ENCODE measurements around the gene TMEM141. TPM values are rescaled to one million over a fixed set of nuclear protein-coding genes. Genes with fewer than 3 reads are reported as not detected.
A peak's percentile ranks its signal among the peaks of the same experiment; 100 is the strongest.
"Not testable (repeated sequence)": the region's sequence is repeated elsewhere in the genome, so short reads cannot be mapped to it uniquely, and the experiment has no call there.

The TMEM141 gene
- total and polyA plus RNA-seq, 4 donors: 38.9 to 76.9 (median 53.5) TPM

DNA sequence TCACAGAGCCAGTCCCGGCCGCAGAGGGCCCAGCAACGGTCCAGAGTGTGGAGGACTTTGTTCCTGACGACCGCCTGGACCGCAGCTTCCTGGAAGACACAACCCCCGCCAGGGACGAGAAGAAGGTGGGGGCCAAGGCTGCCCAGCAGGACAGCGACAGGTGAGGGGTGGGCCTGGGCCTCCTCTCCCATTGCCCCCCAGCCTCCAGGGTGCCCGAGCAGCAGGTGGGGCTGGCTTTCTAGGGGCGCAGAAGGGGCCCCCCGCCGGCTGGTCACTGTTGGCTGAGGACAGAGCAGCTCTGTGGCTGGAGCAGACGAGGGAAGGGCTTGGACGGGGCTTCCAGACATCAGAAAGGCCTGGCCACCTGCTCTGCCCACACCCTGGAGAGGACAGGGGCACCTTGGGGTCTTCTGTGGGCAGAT is 46.7 kb downstream of the TMEM141 start:
- peaks cover 81% of the 10 kb centered on the region for H3K36me3 ChIP-seq (ENCODE audit: control insufficient read depth, insufficient read depth, low read length)
- not testable (repeated sequence) for H3K9me3 ChIP-seq (ENCODE audit: control insufficient read depth, insufficient read depth, low read length); H3K4me3 ChIP-seq (ENCODE audit: low read depth, low read length); H3K27me3 ChIP-seq (ENCODE audit: control insufficient read depth, insufficient read depth, low read length); DNase-seq (ENCODE audit: low read depth in 4 of 6, low spot score in 6 of 6); H3K27ac ChIP-seq (ENCODE audit: low read depth, low read length)
- H3K4me1 ChIP-seq (ENCODE audit: control insufficient read depth, insufficient read depth, low read length): peaks cover 31% of the 10 kb centered on the region
- whole genome bisulfite sequencing (ENCODE audit: insufficient coverage): 88% methylated on average over 14 of the region's 15 CpGs

DNA sequence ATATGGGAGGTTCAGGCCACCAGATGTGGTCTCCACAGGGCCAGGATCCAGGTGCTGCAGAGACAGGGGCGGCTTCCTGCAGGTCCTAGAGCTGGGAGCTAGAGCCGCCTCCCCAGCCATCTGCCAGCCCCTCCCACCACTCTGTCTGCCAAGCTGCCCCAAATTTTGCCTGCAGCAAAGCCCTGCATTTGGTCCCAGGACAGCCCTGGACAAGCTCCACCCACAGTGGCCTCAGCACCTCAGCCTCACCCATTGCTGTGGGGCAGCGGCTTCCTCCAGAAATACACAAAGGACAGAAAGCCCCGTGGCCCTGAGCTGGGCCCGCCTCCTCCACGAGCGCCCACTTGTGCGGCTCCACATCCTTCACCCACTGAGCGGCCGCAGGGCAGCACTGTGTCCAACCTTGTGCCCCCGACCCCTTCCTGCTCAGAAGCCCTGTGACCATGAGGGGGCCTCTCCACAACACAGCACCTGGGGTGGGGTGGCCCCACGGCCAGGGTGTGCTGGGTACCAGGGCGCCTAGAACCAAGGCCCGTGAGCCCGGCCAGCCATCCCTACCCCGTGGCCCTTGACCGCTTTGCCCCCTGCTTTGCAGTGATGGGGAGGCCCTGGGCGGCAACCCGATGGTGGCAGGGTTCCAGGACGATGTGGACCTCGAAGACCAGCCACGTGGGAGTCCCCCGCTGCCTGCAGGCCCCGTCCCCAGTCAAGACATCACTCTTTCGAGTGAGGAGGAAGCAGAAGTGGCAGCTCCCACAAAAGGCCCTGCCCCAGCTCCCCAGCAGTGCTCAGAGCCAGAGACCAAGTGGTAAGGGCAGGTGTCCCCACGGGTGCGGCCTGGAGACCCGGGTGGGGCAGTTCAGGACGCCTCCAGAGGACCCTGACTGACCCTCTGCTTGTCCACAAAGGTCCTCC is 47.4 kb downstream of the TMEM141 start:
- H3K27ac ChIP-seq (ENCODE audit: low read depth, low read length): no peak overlapping the region
- no peak for DNase-seq (ENCODE audit: low read depth in 4 of 6, low spot score in 6 of 6)
- H3K4me3 ChIP-seq (ENCODE audit: low read depth, low read length): no peak overlapping the region
- WGBS (ENCODE audit: insufficient coverage): 85% methylated on average over 27 of the region's 29 CpGs
- H3K9me3 ChIP-seq (ENCODE audit: control insufficient read depth, insufficient read depth, low read length): no peaks in the 10 kb centered on the region
- peaks cover 38% of the 10 kb centered on the region for H3K4me1 ChIP-seq (ENCODE audit: control insufficient read depth, insufficient read depth, low read length)
- H3K27me3 ChIP-seq (ENCODE audit: control insufficient read depth, insufficient read depth, low read length): peaks cover 5% of the 10 kb centered on the region
- H3K36me3 ChIP-seq (ENCODE audit: control insufficient read depth, insufficient read depth, low read length): peaks cover 74% of the 10 kb centered on the region

DNA sequence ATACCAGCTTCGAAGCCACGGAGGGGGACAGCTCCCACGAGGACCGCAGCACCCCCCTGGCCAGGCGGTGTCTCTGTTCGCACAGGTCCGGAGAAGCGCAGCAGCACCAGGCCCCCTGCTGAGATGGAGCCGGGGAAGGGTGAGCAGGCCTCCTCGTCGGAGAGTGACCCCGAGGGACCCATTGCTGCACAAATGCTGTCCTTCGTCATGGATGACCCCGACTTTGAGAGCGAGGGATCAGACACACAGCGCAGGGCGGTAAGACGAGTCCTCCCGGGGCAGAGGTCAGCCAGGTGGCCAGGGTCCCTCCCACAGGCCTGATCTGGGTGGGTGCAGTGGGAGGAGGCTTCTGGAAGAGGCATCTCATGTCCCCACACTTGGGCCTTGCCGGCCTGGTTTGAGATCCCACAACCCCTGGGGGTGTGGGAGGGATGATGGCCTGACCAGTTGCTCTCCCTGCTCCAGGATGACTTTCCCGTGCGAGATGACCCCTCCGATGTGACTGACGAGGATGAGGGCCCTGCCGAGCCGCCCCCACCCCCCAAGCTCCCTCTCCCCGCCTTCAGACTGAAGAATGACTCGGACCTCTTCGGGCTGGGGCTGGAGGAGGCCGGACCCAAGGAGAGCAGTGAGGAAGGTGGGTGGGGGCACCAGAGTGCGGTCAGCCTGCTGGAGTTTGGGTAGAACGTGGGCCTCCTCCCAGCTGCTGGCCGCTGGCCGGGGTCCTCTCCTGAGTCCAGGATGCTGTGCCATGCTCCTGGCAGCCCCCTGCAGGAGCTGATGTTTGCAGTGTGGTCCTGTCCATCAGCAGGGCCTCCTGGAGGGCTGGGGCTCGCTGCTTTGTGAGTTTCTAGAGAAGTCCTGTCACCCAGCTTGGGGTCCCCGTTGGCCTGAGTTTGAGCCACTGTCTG is 48.3 kb downstream of the TMEM141 start:
- no peaks in the 10 kb centered on the region for H3K9me3 ChIP-seq (ENCODE audit: control insufficient read depth, insufficient read depth, low read length)
- peaks cover 72% of the 10 kb centered on the region for H3K36me3 ChIP-seq (ENCODE audit: control insufficient read depth, insufficient read depth, low read length)
- no peak overlapping the region for H3K27ac ChIP-seq (ENCODE audit: low read depth, low read length)
- peaks cover 11% of the 10 kb centered on the region for H3K27me3 ChIP-seq (ENCODE audit: control insufficient read depth, insufficient read depth, low read length)
- 84% methylated on average over 29 of the region's 36 CpGs for WGBS (ENCODE audit: insufficient coverage)
- no peak overlapping the region for H3K4me3 ChIP-seq (ENCODE audit: low read depth, low read length)
- H3K4me1 ChIP-seq (ENCODE audit: control insufficient read depth, insufficient read depth, low read length): peaks cover 46% of the 10 kb centered on the region
- DNase-seq (ENCODE audit: low read depth in 4 of 6, low spot score in 6 of 6): no peak

DNA sequence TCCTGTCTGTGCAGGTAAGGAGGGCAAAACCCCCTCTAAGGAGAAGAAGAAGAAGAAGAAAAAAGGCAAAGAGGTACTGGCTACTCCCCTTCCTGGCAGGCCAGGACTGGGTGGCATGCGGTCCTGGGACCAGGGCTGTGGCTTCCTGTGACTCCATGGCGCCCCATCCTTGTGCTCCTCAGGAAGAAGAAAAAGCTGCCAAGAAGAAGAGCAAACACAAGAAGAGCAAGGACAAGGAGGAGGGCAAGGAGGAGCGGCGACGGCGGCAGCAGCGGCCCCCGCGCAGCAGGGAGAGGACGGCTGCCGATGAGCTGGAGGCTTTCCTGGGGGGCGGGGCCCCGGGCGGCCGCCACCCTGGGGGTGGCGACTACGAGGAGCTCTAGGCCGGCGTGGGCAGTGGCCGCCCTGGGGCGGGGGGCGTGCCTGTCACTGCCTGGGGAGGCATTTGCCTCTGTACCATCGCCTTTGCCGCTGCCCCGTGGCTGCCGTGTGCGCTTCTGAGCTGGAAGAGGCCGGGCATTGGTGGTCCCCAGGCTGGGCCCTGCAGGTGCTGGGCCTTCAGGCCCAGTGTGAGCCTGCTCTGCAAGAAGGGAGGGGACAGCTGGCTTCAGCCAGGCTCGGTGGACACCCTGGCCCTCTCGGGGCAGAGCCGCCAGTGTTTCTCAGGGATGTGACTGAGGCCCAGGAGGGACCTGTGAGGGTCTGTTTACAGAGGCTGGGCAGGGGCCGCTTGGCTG is 49.2 kb downstream of the TMEM141 start:
- no peak overlapping the region for H3K4me3 ChIP-seq (ENCODE audit: low read depth, low read length)
- DNase-seq (ENCODE audit: low read depth in 4 of 6, low spot score in 6 of 6): no peak
- no peak overlapping the region for H3K27ac ChIP-seq (ENCODE audit: low read depth, low read length)
- H3K4me1 ChIP-seq (ENCODE audit: control insufficient read depth, insufficient read depth, low read length): peaks cover 49% of the 10 kb centered on the region
- peaks cover 15% of the 10 kb centered on the region for H3K27me3 ChIP-seq (ENCODE audit: control insufficient read depth, insufficient read depth, low read length)
- 59% methylated on average over 30 of the region's 32 CpGs for WGBS (ENCODE audit: insufficient coverage)
- H3K9me3 ChIP-seq (ENCODE audit: control insufficient read depth, insufficient read depth, low read length): no peaks in the 10 kb centered on the region
- peaks cover 71% of the 10 kb centered on the region for H3K36me3 ChIP-seq (ENCODE audit: control insufficient read depth, insufficient read depth, low read length)

DNA sequence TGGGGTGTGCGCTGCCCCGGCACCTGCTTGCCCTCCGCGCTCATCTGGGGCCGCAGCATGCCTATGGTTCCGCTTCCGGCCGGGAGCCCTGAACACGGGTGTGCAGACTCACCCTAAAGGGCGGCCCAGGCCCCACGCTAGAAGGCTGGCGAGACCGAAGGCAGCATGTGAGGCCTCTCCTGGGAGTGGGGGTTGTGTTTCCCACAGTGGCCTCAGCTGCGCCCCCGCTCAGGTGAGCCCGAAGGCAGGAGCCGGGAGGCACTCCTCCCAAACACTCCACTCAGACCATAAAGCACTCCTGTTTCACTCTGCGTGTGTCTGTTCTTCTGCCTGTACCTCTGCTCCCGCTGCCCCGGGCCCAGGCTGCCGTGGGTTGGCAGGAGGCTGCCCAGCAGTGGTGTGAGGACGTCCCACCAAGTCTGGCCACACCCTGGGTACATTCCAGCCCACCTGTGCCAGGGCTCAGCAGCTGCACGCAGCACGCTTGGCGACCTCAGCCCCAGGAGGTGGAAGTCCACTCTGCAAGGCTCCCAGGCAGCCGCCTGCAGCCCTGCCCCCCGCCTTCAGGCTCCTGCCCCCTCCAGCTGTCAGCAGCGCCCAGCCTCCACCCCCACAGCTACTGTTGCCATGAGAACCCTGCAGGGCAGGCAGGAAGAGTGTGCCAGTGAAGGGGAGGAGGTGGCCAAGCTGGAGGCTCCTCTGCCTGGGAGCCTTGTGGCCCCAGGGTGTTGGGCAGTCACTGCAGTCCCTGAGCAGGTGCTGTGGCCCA is 49.9 kb downstream of the TMEM141 start:
- H3K4me1 ChIP-seq (ENCODE audit: control insufficient read depth, insufficient read depth, low read length): peaks cover 49% of the 10 kb centered on the region
- 53% methylated on average over 26 of the region's 28 CpGs for WGBS (ENCODE audit: insufficient coverage)
- peak overlapping the region; percentile 52 for H3K27ac ChIP-seq (ENCODE audit: low read depth, low read length)
- H3K4me3 ChIP-seq (ENCODE audit: low read depth, low read length): no peak overlapping the region
- H3K9me3 ChIP-seq (ENCODE audit: control insufficient read depth, insufficient read depth, low read length): no peaks in the 10 kb centered on the region
- peak in 2 of 6 donors; percentile 68 to 71 for DNase-seq (ENCODE audit: low read depth in 4 of 6, low spot score in 6 of 6)
- peaks cover 21% of the 10 kb centered on the region for H3K27me3 ChIP-seq (ENCODE audit: control insufficient read depth, insufficient read depth, low read length)
- peaks cover 69% of the 10 kb centered on the region for H3K36me3 ChIP-seq (ENCODE audit: control insufficient read depth, insufficient read depth, low read length)

DNA sequence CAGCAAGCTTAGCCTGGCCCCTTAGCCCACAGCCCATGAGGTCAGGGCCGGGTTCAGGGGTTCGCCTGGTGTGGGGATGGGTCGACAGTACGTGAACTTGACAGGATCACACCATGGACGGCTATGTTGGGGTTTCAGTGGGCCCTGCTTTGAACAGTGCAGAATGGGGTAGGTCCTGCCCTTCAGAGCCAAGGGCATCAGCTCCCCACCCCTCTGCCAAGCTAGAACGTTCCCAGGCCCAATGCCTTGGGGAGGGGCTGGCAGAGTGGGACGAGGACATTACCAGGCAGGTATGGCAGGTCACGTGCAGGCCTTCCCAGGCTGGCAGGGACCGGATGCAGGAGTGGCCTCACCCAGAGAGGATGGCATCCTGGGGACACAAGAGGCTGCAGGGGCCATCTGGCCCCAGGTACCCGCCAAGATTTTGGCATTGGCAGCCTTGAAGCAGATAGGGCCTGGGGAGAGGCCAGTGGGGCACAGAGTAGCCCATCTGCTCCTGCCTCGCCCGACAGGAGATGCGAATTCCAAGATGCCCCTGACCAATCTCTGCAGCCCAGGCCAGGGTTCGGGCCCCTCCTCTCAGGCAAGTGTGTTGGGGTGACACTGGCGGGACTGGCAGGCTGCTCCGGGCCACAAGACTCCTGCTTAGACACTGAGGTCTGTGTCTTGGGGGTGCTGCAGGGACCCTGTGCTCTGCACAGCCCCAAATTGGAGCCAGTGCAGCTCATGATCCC is 50.7 kb downstream of the TMEM141 start:
- peak overlapping the region; percentile 52 for H3K27ac ChIP-seq (ENCODE audit: low read depth, low read length)
- H3K27me3 ChIP-seq (ENCODE audit: control insufficient read depth, insufficient read depth, low read length): peaks cover 25% of the 10 kb centered on the region
- H3K4me3 ChIP-seq (ENCODE audit: low read depth, low read length): peak overlapping the region; percentile 57
- not testable (repeated sequence) for DNase-seq (ENCODE audit: low read depth in 4 of 6, low spot score in 6 of 6); H3K9me3 ChIP-seq (ENCODE audit: control insufficient read depth, insufficient read depth, low read length)
- peaks cover 67% of the 10 kb centered on the region for H3K36me3 ChIP-seq (ENCODE audit: control insufficient read depth, insufficient read depth, low read length)
- 38% methylated on average over 15 of the region's 16 CpGs for WGBS (ENCODE audit: insufficient coverage)
- peaks cover 49% of the 10 kb centered on the region for H3K4me1 ChIP-seq (ENCODE audit: control insufficient read depth, insufficient read depth, low read length)

DNA sequence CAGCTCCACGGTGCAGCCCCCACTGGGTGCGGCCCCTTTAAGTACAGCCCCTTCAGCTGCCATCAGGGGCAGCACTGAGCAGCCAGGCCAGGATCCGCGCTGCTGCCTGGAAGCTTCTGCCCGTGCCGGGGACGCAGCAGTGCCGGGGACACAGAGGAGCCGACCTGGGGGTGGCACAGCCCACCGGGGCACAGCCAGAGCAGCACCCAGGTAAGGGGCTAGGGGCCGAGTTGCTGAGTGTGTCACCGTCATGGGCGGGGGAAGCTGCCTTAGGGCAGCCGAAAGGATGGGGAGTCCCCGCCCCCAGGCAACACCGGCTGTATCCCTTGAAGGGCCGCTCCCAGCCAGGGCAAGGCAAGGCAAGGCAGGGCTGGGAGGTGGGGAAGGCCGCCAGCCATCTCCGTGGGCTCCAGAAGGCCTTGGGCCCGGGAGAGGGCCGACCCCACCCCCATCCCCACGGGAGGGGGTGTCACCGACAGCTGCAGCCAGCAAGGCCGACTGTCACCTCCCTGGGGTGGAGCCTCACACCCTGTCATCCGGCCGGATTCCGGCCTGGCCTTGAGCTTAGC is 51.3 kb downstream of the TMEM141 start, which contains the start of gene AJM1:
TSS of gene AJM1 (plus strand) at position 99 of the 569 bp plus-strand sequence. CDS start 1,937 bp downstream, outside the sequence.
- H3K9me3 ChIP-seq (ENCODE audit: control insufficient read depth, insufficient read depth, low read length): not testable (repeated sequence)
- H3K4me3 ChIP-seq (ENCODE audit: low read depth, low read length): peak within 1 kb of the TSS; percentile 57
- peak in 5 of 6 donors; percentile 69 to 95 (median 75) for DNase-seq (ENCODE audit: low read depth in 4 of 6, low spot score in 6 of 6)
- 0% methylated on average over 17 of the region's 27 CpGs for WGBS (ENCODE audit: insufficient coverage)
- H3K4me1 ChIP-seq (ENCODE audit: control insufficient read depth, insufficient read depth, low read length): peaks cover 52% of the 10 kb centered on the region
- H3K27ac ChIP-seq (ENCODE audit: low read depth, low read length): peak within 1 kb of the TSS; percentile 52
- peaks cover 28% of the 10 kb centered on the region for H3K27me3 ChIP-seq (ENCODE audit: control insufficient read depth, insufficient read depth, low read length)
- peaks cover 65% of the 10 kb centered on the region for H3K36me3 ChIP-seq (ENCODE audit: control insufficient read depth, insufficient read depth, low read length)

Data from spinal cord (tissue), 10 donors.